IPS-20b (cell line): Measurements from ENCODE around the gene ANKAR.

Experiments
- H3K27ac ChIP-seq: one replicate; pipeline ENCODE4 v1.5.1; 2013; ENCODE audit warnings: low read length
- H3K27me3 ChIP-seq: 2 replicates; pipeline ENCODE4 v1.6.1; 2013; ENCODE audit warnings: mild to moderate bottlenecking, low read length, inconsistent platforms; ENCODE audit not compliant: insufficient read depth
- H3K36me3 ChIP-seq: 2 replicates; pipeline ENCODE4 v1.6.1; 2013; ENCODE audit warnings: low read depth, mild to moderate bottlenecking, inconsistent platforms, low read length, moderate library complexity; ENCODE audit not compliant: insufficient read depth
- H3K4me1 ChIP-seq: 2 replicates; pipeline ENCODE4 v1.6.1; 2013; ENCODE audit warnings: mild to moderate bottlenecking, control low read depth, inconsistent platforms, low read length, moderate library complexity; ENCODE audit not compliant: insufficient read depth
- H3K4me3 ChIP-seq: 2 replicates; pipeline ENCODE4 v1.5.1; 2013; ENCODE audit warnings: mild to moderate bottlenecking, low read length, inconsistent platforms
- H3K9ac ChIP-seq: 2 replicates; pipeline ENCODE4 v1.6.1; 2013; ENCODE audit warnings: low read depth, mild to moderate bottlenecking, inconsistent platforms, low read length, moderate library complexity
- H3K9me3 ChIP-seq: 2 replicates; pipeline ENCODE4 v1.6.1; 2013; ENCODE audit warnings: mild to moderate bottlenecking, low read depth, low read length, inconsistent platforms; ENCODE audit not compliant: insufficient read depth

ANKAR gene, protein sequence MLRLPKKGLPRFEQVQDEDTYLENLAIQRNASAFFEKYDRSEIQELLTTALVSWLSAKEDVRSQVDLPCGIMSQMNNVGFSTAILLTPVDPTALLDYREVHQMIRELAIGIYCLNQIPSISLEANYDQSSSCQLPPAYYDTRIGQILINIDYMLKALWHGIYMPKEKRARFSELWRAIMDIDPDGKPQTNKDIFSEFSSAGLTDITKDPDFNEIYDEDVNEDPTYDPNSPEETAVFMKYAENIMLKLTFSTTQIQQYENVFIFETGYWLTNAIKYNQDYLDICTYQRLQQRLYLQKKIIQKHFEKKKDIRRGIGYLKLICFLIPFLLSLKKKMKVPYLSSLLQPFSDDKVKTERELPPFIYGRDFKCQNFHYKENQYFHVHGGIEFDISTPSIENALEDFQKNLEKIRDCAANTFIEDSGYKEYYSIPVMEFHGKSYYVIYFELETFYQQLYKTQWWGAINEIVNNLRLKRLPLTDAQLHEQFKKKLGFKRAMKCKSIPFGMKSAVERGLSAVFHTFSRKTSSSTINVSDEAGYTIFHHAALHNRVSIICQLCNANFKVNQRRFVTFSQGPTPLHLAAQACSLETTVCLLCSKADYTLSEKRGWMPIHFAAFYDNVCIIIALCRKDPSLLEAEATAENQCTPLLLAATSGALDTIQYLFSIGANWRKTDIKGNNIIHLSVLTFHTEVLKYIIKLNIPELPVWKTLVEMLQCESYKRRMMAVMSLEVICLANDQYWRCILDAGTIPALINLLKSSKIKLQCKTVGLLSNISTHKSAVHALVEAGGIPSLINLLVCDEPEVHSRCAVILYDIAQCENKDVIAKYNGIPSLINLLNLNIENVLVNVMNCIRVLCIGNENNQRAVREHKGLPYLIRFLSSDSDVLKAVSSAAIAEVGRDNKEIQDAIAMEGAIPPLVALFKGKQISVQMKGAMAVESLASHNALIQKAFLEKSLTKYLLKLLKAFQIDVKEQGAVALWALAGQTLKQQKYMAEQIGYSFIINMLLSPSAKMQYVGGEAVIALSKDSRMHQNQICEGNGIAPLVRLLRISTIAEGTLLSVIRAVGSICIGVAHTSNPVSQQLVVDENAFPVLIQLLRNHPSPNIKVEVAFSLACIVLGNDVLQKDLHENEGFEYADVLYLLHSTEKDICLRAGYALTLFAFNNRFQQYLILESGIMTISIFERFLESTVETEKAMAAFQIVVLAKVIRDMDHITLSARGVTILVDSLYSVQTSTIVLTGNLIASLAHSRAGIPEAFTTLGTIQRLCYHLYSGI (N-terminal part only)

DNA sequence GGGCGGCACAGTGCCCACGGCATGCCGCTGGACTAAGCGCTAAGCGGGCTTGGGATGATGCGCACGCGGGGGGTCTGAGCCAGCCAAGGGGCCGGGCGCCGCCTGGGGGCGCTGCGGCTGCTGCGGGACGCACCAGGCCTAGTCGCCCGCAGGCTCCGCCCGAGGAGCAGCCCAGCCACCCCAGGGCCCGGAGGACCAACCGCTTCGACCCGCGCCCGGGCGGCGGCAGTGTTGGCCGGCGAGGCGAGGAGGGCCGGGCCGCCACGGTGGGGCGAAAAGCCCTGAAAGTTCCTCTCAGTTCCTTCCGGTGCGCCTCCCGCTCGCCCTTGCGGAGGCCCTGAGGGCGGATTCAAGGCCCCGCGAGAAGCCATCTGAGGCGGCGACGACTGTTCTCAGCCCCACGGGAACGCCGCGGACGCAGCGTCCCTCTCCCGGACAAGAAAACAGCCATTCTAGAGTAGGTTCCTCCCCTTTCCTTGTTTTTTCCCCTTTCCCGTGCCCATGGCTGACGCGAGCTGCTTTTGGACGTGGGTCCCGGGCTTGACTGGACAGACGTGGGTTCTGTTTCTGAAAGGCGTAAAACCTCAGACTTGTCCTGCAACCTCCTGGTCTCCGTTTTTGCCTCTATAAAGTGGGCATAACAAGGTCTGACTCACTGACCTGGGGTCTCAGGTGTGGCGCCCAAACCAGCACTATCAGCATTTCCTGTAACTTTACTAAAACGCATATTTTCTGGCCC is at the start of gene ANKAR:
Gene ANKAR (plus strand): TSS at position 297 of the 739 bp plus-strand sequence. CDS start 1,821 bp downstream, outside the sequence.
- peak within 1 kb of the TSS; percentile 83 for H3K9ac ChIP-seq
- no peak within 1 kb of the TSS for H3K27ac ChIP-seq
- H3K4me1 ChIP-seq: no peaks in the 10 kb centered on the region
- H3K36me3 ChIP-seq: peaks cover 23% of the 10 kb centered on the region
- peak within 1 kb of the TSS; percentile 82 for H3K4me3 ChIP-seq
- H3K27me3 ChIP-seq: peaks cover 9% of the 10 kb centered on the region; the same call in 1 of the 2 replicates
- H3K9me3 ChIP-seq: no peaks in the 10 kb centered on the region

DNA sequence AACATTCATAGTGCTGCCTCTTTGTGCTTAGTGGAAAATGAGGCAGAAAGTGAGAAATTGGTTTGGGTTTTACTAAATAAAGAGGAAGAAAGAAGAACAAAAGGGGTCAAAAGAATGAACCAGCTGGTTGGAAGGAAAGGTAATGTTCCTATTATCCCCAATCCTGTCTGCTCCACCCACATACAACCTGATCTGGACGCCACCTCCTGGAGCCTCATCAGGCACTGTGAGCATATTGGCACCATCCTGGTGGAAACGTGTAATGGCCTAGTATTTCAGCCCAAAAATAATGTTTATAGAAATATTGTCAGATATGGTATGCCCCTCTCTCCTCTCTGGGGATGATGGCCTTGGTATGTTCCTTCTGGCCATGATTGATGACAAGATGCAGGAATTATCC is 48.8 kb upstream of the ANKAR start:
- Histone ChIP-seq H3K27me3 (no peaks in the 10 kb centered on the region), H3K9me3 (no peaks in the 10 kb centered on the region)

DNA sequence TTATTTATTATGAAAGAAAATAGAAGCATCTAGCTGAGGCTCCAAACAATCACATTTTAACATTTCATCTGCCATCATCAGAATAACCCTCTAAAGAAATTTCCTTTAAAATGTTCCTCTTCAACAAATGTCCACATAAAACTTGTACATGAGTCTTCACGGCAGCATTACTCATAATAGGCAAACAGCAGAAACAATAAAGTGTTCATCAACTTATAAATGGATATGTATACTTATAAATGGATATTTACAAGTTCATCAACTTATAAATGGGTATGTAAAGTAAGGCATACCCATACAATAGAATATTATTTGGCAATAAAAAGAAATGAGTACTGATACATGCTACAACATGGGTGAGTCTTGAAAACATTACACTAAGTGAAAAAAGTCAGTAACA is 46.7 kb upstream of the ANKAR start:
- no peaks in the 10 kb centered on the region for H3K27me3 ChIP-seq
- no peaks in the 10 kb centered on the region for H3K36me3 ChIP-seq
- peaks cover 3% of the 10 kb centered on the region; the same call in 1 of the 2 replicates for H3K4me1 ChIP-seq
- H3K4me3 ChIP-seq: no peak overlapping the region
- no peaks in the 10 kb centered on the region for H3K9me3 ChIP-seq
- H3K27ac ChIP-seq: no peak overlapping the region
- H3K9ac ChIP-seq: no peak overlapping the region

More for the DNA sequence above, 48.8 kb upstream of the ANKAR start:
- no peak overlapping the region for H3K4me3 ChIP-seq
- no peaks in the 10 kb centered on the region for H3K36me3 ChIP-seq
- H3K4me1 ChIP-seq: peaks cover 3% of the 10 kb centered on the region; the same call in 1 of the 2 replicates
- H3K9ac ChIP-seq: no peak overlapping the region
- H3K27ac ChIP-seq: no peak overlapping the region

DNA sequence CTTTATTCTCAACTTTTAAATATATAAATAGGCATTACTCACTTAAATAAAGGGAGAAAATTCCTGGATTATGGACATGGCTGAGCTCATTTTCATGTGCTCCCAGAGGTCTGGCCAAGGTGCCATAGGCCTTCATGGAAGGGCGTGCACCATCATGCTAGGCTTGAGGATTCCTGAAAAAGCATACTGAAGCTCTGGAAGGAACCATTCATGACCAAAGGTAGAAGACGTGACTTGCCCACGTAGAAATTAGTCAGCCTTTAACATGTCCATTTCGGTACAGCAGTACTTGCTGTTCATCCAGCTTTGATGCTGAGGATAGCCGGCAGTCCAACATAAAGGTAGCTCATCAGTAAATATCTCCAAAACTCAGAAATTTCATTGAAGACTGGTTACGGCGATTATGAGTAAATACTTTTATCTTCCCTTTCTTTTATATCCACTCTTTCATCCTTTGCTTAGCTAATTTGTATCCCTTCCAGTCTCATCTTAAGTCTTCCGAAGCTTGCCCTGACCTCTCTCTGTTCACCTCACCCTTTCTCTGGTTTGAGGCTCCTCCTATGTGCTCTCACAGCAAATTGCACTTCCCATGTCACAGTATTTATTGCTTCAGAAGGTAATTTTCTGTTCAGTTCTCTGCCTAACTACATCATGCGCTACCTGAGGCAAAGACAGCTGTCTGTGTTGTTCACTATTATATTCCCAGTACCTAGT is 45.5 kb upstream of the ANKAR start:
- Histone ChIP-seq H3K4me3 (no peak overlapping the region), H3K9ac (no peak overlapping the region), H3K36me3 (no peaks in the 10 kb centered on the region), H3K9me3 (no peaks in the 10 kb centered on the region), H3K27me3 (no peaks in the 10 kb centered on the region), H3K4me1 (peaks cover 3% of the 10 kb centered on the region; the same call in 1 of the 2 replicates), H3K27ac (no peak overlapping the region)

DNA sequence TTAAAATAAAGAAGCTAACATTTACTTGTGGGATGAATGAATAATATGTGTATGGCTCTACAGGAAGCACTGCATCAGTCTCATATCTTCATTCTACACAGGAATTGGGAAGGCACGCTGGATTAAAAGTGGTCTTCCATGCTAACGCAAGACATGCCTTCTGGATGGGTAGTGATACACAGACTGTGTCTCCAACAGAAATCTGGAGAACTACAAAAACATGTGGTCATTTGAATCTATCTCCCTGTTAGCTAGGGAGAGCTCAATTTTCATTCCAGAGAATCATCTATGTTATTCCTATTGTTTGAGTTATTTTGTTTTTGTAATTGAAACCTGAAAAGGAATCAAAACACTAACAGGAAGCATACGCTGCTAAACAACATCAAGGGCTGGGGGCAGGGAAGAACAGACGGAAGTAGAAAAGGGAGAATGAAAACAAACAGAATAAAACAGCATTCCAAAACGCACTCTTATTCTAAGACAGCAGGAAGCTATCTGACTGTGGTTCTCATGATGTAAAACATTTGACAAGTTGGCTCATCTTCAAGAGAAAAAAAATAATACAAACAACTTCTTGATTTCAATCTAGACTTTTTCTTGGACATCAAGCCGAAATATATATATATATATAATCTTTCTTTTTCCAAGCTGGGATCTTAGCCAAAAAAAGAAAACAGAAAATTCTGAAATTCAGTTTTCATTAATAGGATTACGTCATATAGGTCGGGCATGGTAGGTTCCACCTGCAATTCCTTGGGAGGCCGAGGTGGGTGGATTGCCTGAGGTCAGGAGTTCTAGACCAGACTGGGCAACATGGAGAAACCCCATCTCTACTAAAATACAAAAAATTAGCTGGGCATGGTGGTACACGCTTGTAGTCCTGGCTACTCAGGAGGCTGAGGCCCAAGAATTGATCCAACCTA is 44.7 kb upstream of the ANKAR start:
- Histone ChIP-seq H3K27ac (no peak overlapping the region), H3K4me1 (no peaks in the 10 kb centered on the region), H3K9me3 (no peaks in the 10 kb centered on the region), H3K9ac (no peak overlapping the region), H3K36me3 (no peaks in the 10 kb centered on the region), H3K27me3 (no peaks in the 10 kb centered on the region), H3K4me3 (no peak overlapping the region)

DNA sequence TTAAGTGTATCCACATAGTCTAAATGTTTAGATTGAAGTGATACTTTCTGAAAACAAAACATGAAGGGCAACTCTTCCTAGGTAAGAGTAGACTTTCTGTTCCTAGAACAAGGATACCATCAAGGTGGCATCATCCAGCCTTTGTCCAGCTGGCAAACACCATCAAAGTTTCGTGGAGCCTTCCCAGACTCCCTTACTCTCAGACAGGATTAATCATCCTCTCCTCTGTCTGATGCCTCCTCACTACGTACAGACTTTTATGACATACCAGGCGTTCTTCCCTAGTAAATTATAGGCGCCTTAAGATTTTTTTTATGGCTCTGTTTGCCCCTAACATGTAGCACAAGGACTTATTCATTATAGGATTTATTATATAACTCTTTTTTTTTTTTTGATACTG is 42.6 kb upstream of the ANKAR start:
- H3K4me3 ChIP-seq: no peak overlapping the region
- H3K9ac ChIP-seq: no peak overlapping the region
- H3K4me1 ChIP-seq: no peaks in the 10 kb centered on the region
- no peak overlapping the region for H3K27ac ChIP-seq
- no peaks in the 10 kb centered on the region for H3K27me3 ChIP-seq
- no peaks in the 10 kb centered on the region for H3K36me3 ChIP-seq
- H3K9me3 ChIP-seq: no peaks in the 10 kb centered on the region

DNA sequence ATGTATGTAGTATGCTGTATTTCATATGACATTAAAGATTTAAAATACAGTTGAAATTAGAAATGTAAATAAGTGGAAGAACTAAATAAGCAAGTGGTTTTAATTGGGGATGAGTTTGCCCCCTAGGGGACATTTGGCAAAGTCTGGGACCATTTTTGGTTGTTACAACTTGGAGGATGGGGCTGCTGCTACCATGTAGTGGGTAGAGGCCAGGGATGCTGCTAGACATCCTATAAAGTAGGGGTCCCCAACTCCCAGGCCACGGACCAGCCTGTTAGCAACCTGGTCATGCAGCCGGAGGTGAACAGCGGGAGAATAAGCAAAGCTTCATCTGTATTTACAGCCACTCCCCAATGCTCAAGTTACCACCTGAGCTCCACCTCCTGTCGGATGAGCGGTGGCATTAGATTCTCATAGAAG is 41.1 kb upstream of the ANKAR start:
- Histone ChIP-seq H3K4me1 (no peaks in the 10 kb centered on the region), H3K36me3 (no peaks in the 10 kb centered on the region), H3K9ac (no peak overlapping the region), H3K4me3 (no peak overlapping the region), H3K9me3 (no peaks in the 10 kb centered on the region), H3K27me3 (no peaks in the 10 kb centered on the region), H3K27ac (no peak overlapping the region)

DNA sequence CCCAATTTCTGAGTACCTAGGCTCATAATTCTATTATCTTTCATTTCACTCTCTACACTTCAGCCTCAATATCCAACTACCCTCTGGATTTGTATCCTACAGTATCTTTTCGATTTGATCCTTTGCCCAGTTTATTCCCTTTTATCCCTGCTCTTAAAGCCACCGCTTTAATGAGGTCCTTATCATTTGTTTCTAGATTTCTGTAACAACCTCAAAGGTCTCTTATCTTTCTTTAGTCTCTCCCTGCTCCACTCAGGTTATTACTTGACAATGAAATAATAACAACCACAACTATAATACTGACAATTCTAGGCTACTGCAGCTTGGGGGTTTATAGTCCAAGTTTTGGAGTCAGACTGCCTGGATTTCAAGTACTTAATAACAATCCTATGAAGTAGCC is 39.1 kb upstream of the ANKAR start:
- H3K9ac ChIP-seq: no peak overlapping the region
- H3K36me3 ChIP-seq: no peaks in the 10 kb centered on the region
- H3K27me3 ChIP-seq: no peaks in the 10 kb centered on the region
- no peak overlapping the region for H3K27ac ChIP-seq
- H3K9me3 ChIP-seq: no peaks in the 10 kb centered on the region
- H3K4me3 ChIP-seq: no peak overlapping the region
- H3K4me1 ChIP-seq: no peaks in the 10 kb centered on the region

DNA sequence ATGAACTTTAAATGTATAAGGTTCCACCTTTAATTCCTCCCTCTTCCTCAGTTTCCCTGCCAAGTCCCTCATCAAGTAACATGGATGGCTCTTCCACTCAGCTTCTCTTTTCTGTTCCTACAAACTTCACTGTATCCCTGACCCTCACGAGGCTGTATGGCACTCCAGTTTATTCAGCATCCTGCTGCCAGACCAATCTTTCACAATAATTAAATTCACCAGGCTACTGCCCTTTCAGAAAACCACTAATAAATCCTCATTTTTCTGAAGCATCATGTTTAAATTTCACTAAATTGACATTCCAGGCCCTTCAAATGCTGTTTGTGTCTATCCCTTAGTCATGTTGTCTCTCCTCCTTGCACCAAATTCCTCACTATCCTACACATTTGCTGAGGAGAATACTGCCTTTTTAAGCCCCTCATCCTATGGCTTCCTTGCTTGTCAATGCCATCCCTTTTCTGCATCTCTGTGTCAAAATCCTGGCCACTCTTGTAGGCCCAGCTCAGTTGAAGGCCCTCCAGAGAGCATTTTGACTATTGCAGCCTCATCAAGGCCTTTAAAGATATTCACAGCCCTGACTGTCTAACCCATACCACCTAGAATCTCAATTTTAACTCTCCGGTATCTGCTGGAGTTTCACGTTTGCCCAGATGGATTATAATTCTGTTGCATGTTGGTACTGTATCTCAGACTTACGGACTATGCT is 36.0 kb upstream of the ANKAR start:
- Histone ChIP-seq H3K4me3 (no peak overlapping the region), H3K4me1 (peaks cover 8% of the 10 kb centered on the region; the same call in 1 of the 2 replicates), H3K27me3 (no peaks in the 10 kb centered on the region), H3K9me3 (no peaks in the 10 kb centered on the region), H3K27ac (no peak overlapping the region), H3K9ac (no peak overlapping the region), H3K36me3 (no peaks in the 10 kb centered on the region)
